Measurements from ENCODE around the gene LACRT. TPM values are rescaled to one million over a fixed set of nuclear protein-coding genes. Genes with fewer than 3 reads are reported as not detected.

LACRT gene
- total RNA-seq, 4 donors from 2014 or later: not detected

GRCh38 chr12:54628186-54628846 lies 6.4 kb downstream of the LACRT start:
- Histone ChIP-seq H3K27ac (no peak overlapping the region), H3K4me3 (no peak overlapping the region), H3K27me3 (no peaks in the 10 kb centered on the region), H3K36me3 (no peaks in the 10 kb centered on the region), H3K9me3 (no peaks in the 10 kb centered on the region), H3K4me1 (no peaks in the 10 kb centered on the region)
- DNase-seq: no peak
- TF ChIP-seq CTCF (IDR thresholded peaks at IDR 0.05): no peak
- no peak for TF ChIP-seq POLR2A (IDR thresholded peaks at IDR 0.05)
- intact Hi-C loops (cut with DNase I; ENCODE audit: low total_unique reads): no loop called here

- intact Hi-C loops (cut with DNase I; ENCODE audit: low total_unique reads): no loop called here
- no peaks in the 10 kb centered on the region for H3K36me3 ChIP-seq
- no peak overlapping the region for H3K27ac ChIP-seq
- no peak for DNase-seq
- no peak overlapping the region for H3K4me3 ChIP-seq
- no peaks in the 10 kb centered on the region for H3K9me3 ChIP-seq
- H3K4me1 ChIP-seq: no peaks in the 10 kb centered on the region
- TF ChIP-seq CTCF (IDR thresholded peaks at IDR 0.05) (no peak), POLR2A (IDR thresholded peaks at IDR 0.05) (no peak)
- peaks cover 0 to 7% of the 10 kb centered on the region in 2 donors for H3K27me3 ChIP-seq
These were observed 7.4 kb downstream of the LACRT start for GRCh38 chr12:54627304-54627703.

- Histone ChIP-seq H3K4me1 (no peaks in the 10 kb centered on the region), H3K4me3 (no peak overlapping the region), H3K9me3 (no peaks in the 10 kb centered on the region), H3K27ac (no peak overlapping the region), H3K36me3 (no peaks in the 10 kb centered on the region), H3K27me3 (peaks cover 0 to 7% of the 10 kb centered on the region in 2 donors)
- TF ChIP-seq POLR2A (IDR thresholded peaks at IDR 0.05) (no peak), CTCF (IDR thresholded peaks at IDR 0.05) (no peak)
- intact Hi-C loops (cut with DNase I; ENCODE audit: low total_unique reads): no loop called here
- DNase-seq: no peak
These were observed 9.1 kb downstream of the LACRT start for GRCh38 chr12:54625598-54625997.

DNA sequence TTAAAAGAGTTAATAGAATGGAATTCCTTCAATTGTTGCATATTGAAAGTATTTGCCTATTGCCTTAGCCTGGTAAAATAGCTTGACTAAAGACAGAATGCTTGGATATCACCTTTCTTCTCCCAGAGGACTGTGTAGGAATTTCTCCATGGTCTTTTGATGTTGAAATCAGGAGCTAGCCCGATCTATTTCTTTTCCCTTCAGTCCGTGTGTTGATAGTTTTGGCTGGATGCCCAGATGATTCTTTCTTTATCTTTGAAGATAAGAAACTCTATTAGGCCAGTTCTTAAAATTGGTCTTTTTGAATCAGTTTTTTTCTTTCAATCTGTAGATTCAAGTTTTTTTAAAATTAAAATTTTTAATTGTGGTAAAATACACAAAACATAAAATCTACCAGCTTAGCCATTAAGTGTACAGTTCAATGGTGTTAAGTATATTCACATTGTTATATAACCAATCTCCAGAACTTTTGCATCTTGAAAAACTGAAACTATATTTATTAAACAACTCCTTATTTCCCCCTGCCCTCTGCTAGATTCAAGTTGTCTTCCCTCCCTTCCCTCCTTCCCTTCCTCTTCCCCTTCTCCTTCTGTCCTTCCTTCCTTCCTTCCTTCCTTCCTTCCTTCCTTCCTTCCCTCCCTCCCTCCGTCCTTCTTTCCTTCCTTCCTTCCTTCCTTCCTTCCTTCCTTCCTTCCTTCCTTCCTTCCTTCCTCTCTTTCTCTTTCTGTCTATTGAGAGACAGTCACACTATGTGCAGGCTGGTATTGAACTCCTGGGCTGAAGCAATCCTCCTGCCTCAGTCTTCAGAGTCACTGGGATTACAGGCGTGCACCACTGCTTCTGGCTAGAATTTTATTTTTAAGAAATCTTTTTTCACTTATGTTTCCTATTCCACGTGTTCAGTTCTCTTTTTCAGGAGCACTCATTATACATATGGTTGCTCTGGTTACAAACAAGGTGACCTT lies 10.1 kb downstream of the LACRT start:
- no peak for TF ChIP-seq POLR2A (IDR thresholded peaks at IDR 0.05)
- TF ChIP-seq CTCF (IDR thresholded peaks at IDR 0.05): no peak
- Histone ChIP-seq H3K27ac (no peak overlapping the region), H3K27me3 (peaks cover 0 to 7% of the 10 kb centered on the region in 2 donors), H3K4me1 (no peaks in the 10 kb centered on the region), H3K4me3 (no peak overlapping the region), H3K9me3 (no peaks in the 10 kb centered on the region), H3K36me3 (no peaks in the 10 kb centered on the region)
- DNase-seq: no peak
- intact Hi-C loops (cut with DNase I; ENCODE audit: low total_unique reads): no loop called here
